ENCODE results near the gene C22orf31.
"Not testable (repeated sequence)": the region's sequence is repeated elsewhere in the genome, so short reads cannot be mapped to it uniquely, and the experiment has no call there.

Gene C22orf31

GRCh38 chr22:29053048-29053702, 8.5 kb downstream of the C22orf31 start:
- DNase-seq: no peak
- Mint-ChIP-seq H3K27ac (no peak overlapping the region), H3K27me3 (no peaks in the 10 kb centered on the region), H3K4me1 (ENCODE audit: low read depth) (no peaks in the 10 kb centered on the region), H3K4me3 (no peak overlapping the region), H3K36me3 (ENCODE audit: low read depth) (peaks cover 5% of the 10 kb centered on the region), H3K9me3 (no peaks in the 10 kb centered on the region)

GRCh38 chr22:29050457-29050856, 11.2 kb downstream of the C22orf31 start:
- no peaks in the 10 kb centered on the region for H3K4me1 Mint-ChIP-seq (ENCODE audit: low read depth)
- no peak for DNase-seq
- no peak overlapping the region for H3K4me3 Mint-ChIP-seq
- no peaks in the 10 kb centered on the region for H3K27me3 Mint-ChIP-seq
- no peak overlapping the region for H3K27ac Mint-ChIP-seq
- no peaks in the 10 kb centered on the region for H3K9me3 Mint-ChIP-seq
- peaks cover 9% of the 10 kb centered on the region for H3K36me3 Mint-ChIP-seq (ENCODE audit: low read depth)

GRCh38 chr22:29049655-29050263, 11.9 kb downstream of the C22orf31 start:
- Mint-ChIP-seq H3K9me3 (no peaks in the 10 kb centered on the region), H3K4me3 (no peak overlapping the region), H3K27ac (no peak overlapping the region), H3K27me3 (no peaks in the 10 kb centered on the region), H3K36me3 (ENCODE audit: low read depth) (peaks cover 9% of the 10 kb centered on the region), H3K4me1 (ENCODE audit: low read depth) (no peaks in the 10 kb centered on the region)
- no peak for DNase-seq

- Mint-ChIP-seq H3K36me3 (ENCODE audit: low read depth) (peaks cover 9% of the 10 kb centered on the region), H3K4me1 (ENCODE audit: low read depth) (no peaks in the 10 kb centered on the region), H3K9me3 (no peaks in the 10 kb centered on the region), H3K27ac (no peak overlapping the region), H3K27me3 (no peaks in the 10 kb centered on the region), H3K4me3 (no peak overlapping the region)
- DNase-seq: no peak
Observed at GRCh38 chr22:29048822-29049654, 12.6 kb downstream of the C22orf31 start.

GRCh38 chr22:29044657-29045176, 16.9 kb downstream of the C22orf31 start:
- H3K4me3 Mint-ChIP-seq: no peak overlapping the region
- no peak overlapping the region for H3K27ac Mint-ChIP-seq
- H3K9me3 Mint-ChIP-seq: no peaks in the 10 kb centered on the region
- H3K36me3 Mint-ChIP-seq (ENCODE audit: low read depth): peaks cover 9% of the 10 kb centered on the region
- peaks cover 13% of the 10 kb centered on the region for H3K27me3 Mint-ChIP-seq
- peaks cover 1% of the 10 kb centered on the region for H3K4me1 Mint-ChIP-seq (ENCODE audit: low read depth)
- no peak for DNase-seq

- no peak overlapping the region for H3K4me3 Mint-ChIP-seq
- no peak for DNase-seq
- H3K27me3 Mint-ChIP-seq: peaks cover 13% of the 10 kb centered on the region
- H3K9me3 Mint-ChIP-seq: no peaks in the 10 kb centered on the region
- peaks cover 4% of the 10 kb centered on the region for H3K36me3 Mint-ChIP-seq (ENCODE audit: low read depth)
- H3K27ac Mint-ChIP-seq: no peak overlapping the region
- H3K4me1 Mint-ChIP-seq (ENCODE audit: low read depth): peaks cover 1% of the 10 kb centered on the region
Observed at GRCh38 chr22:29043906-29044575, 17.6 kb downstream of the C22orf31 start.

GRCh38 chr22:29041408-29041807, 20.2 kb downstream of the C22orf31 start:
- H3K4me1 Mint-ChIP-seq (ENCODE audit: low read depth): peaks cover 1% of the 10 kb centered on the region
- H3K27ac Mint-ChIP-seq: no peak overlapping the region
- H3K9me3 Mint-ChIP-seq: no peaks in the 10 kb centered on the region
- peaks cover 3% of the 10 kb centered on the region for H3K36me3 Mint-ChIP-seq (ENCODE audit: low read depth)
- DNase-seq: no peak
- no peak overlapping the region for H3K4me3 Mint-ChIP-seq
- H3K27me3 Mint-ChIP-seq: peaks cover 13% of the 10 kb centered on the region

- no peaks in the 10 kb centered on the region for H3K9me3 Mint-ChIP-seq
- H3K27ac Mint-ChIP-seq: no peak overlapping the region
- peaks cover 19% of the 10 kb centered on the region for H3K27me3 Mint-ChIP-seq
- H3K36me3 Mint-ChIP-seq (ENCODE audit: low read depth): no peaks in the 10 kb centered on the region
- DNase-seq: peak; percentile 53
- H3K4me3 Mint-ChIP-seq: no peak overlapping the region
- peaks cover 1% of the 10 kb centered on the region for H3K4me1 Mint-ChIP-seq (ENCODE audit: low read depth)
Observed at GRCh38 chr22:29040385-29041275, 21.0 kb downstream of the C22orf31 start.

- not testable (repeated sequence) for H3K36me3 Mint-ChIP-seq (ENCODE audit: low read depth); H3K4me1 Mint-ChIP-seq (ENCODE audit: low read depth); DNase-seq; H3K27ac Mint-ChIP-seq; H3K9me3 Mint-ChIP-seq; H3K4me3 Mint-ChIP-seq
- peaks cover 20% of the 10 kb centered on the region for H3K27me3 Mint-ChIP-seq
Observed at GRCh38 chr22:29039684-29040083, 21.9 kb downstream of the C22orf31 start.

GRCh38 chr22:29039148-29039547, 22.5 kb downstream of the C22orf31 start:
- Mint-ChIP-seq H3K36me3 (ENCODE audit: low read depth) (no peaks in the 10 kb centered on the region), H3K27me3 (peaks cover 24% of the 10 kb centered on the region), H3K27ac (no peak overlapping the region), H3K4me3 (no peak overlapping the region), H3K4me1 (ENCODE audit: low read depth) (peaks cover 1% of the 10 kb centered on the region), H3K9me3 (no peaks in the 10 kb centered on the region)
- no peak for DNase-seq

GRCh38 chr22:29037340-29037932, 24.2 kb downstream of the C22orf31 start:
- DNase-seq: no peak
- H3K9me3 Mint-ChIP-seq: no peaks in the 10 kb centered on the region
- H3K4me1 Mint-ChIP-seq (ENCODE audit: low read depth): peaks cover 1% of the 10 kb centered on the region
- H3K36me3 Mint-ChIP-seq (ENCODE audit: low read depth): no peaks in the 10 kb centered on the region
- H3K27me3 Mint-ChIP-seq: peaks cover 39% of the 10 kb centered on the region
- H3K27ac Mint-ChIP-seq: no peak overlapping the region
- H3K4me3 Mint-ChIP-seq: no peak overlapping the region

GRCh38 chr22:29032584-29032983, 29.0 kb downstream of the C22orf31 start:
- H3K4me1 Mint-ChIP-seq (ENCODE audit: low read depth): peaks cover 16% of the 10 kb centered on the region
- H3K36me3 Mint-ChIP-seq (ENCODE audit: low read depth): no peaks in the 10 kb centered on the region
- H3K4me3 Mint-ChIP-seq: no peak overlapping the region
- no peaks in the 10 kb centered on the region for H3K9me3 Mint-ChIP-seq
- peaks cover 72% of the 10 kb centered on the region for H3K27me3 Mint-ChIP-seq
- no peak overlapping the region for H3K27ac Mint-ChIP-seq
- no peak for DNase-seq

GRCh38 chr22:29032014-29032475, 29.6 kb downstream of the C22orf31 start:
- H3K27me3 Mint-ChIP-seq: peaks cover 76% of the 10 kb centered on the region
- no peak overlapping the region for H3K4me3 Mint-ChIP-seq
- H3K9me3 Mint-ChIP-seq: no peaks in the 10 kb centered on the region
- H3K27ac Mint-ChIP-seq: no peak overlapping the region
- H3K36me3 Mint-ChIP-seq (ENCODE audit: low read depth): no peaks in the 10 kb centered on the region
- peaks cover 16% of the 10 kb centered on the region for H3K4me1 Mint-ChIP-seq (ENCODE audit: low read depth)
- no peak for DNase-seq
